ENCODE measurements around the gene SPATA6. TPM values are rescaled to one million over a fixed set of nuclear protein-coding genes. Genes with fewer than 3 reads are reported as not detected.

The SPATA6 gene
- total and polyA plus RNA-seq, 2 of the 4 experiments (the other 2 are of a cell fraction): 1.1 to 2.0 TPM

GRCh38 chr1:48329905-48330304 is 142.1 kb downstream of the SPATA6 start:
- Histone ChIP-seq H3K9me1 (ENCODE audit: insufficient read depth, low read length) (no peaks in the 10 kb centered on the region; the same call in 1 of the 2 replicates), H4K20me1 (ENCODE audit: insufficient read depth, low read length) (no peaks in the 10 kb centered on the region), H3K9me3 (ENCODE audit: control insufficient read depth, insufficient read depth, low read length) (peaks cover 8% of the 10 kb centered on the region), H2AFZ (replicated peaks; ENCODE audit: low read length, poor library complexity) (peak overlapping the region; percentile 41), H2AK9ac (replicated peaks; ENCODE audit: low read depth, low read length, poor library complexity) (peak overlapping the region; percentile 28), H4K5ac (ENCODE audit: low read depth, low read length) (no peak overlapping the region; the same call in 1 of the 2 replicates), H2BK15ac (ENCODE audit: low read depth, low read length) (0 out of 3 replicates have a peak overlapping the region, but pooled peaks have one; percentile 22), H4K8ac (ENCODE audit: low read depth in 2 of 2, low read length in 2 of 2) (peak overlapping the region in 1 of 2 experiments; percentile 60; a peak in 1 of 4 replicates), H3K4ac (ENCODE audit: low read depth, low read length) (peak overlapping the region; percentile 15), H2BK120ac (ENCODE audit: low read depth, low read length) (peak overlapping the region; percentile 32; the same call in 1 of the 2 replicates), H3K9ac (ENCODE audit: low read depth, low read length) (no peak overlapping the region), H3K14ac (replicated peaks; ENCODE audit: low read depth, low read length) (no peak overlapping the region), H3K4me1 (ENCODE audit: control insufficient read depth, insufficient read depth, low read length) (peaks cover 6% of the 10 kb centered on the region; the same call in 1 of the 2 replicates), H3K23ac (ENCODE audit: low read depth, low read length) (no peak overlapping the region), H2AK5ac (ENCODE audit: low read depth, low read length) (no peak overlapping the region; the same call in 1 of the 2 replicates), H3K56ac (ENCODE audit: extremely low read depth, insufficient read depth, low read length) (no peak overlapping the region), H3K4me3 (ENCODE audit: insufficient read depth, low read depth, low read length) (no peak overlapping the region), H2BK20ac (ENCODE audit: low read depth, low read length) (0 out of 2 replicates have a peak overlapping the region, but pooled peaks have one; percentile 24), H2BK5ac (ENCODE audit: low read depth, low read length, poor library complexity, severe bottlenecking) (no peak overlapping the region), H3K4me2 (ENCODE audit: low read depth, low read length) (no peak overlapping the region), H3K18ac (ENCODE audit: low read depth, low read length) (no peak overlapping the region; the same call in 1 of the 2 replicates), H3K79me1 (ENCODE audit: low read depth in 1 of 2, low read length in 2 of 2) (no peaks in the 10 kb centered on the region), H3K36me3 (ENCODE audit: control insufficient read depth, insufficient read depth, low read length) (peaks cover 2% of the 10 kb centered on the region; the same call in 1 of the 2 replicates), H3K27ac (ENCODE audit: insufficient read depth, low read length) (peak overlapping the region; percentile 12; the same call in 1 of the 2 replicates), H3K27me3 (ENCODE audit: control insufficient read depth, insufficient read depth, low read length) (no peaks in the 10 kb centered on the region), H4K91ac (ENCODE audit: insufficient read depth, low read depth, low read length) (no peak overlapping the region; the same call in 1 of the 2 replicates)
- in situ Hi-C loops (cut with MboI; ENCODE audit: low sequenced_read_pairs) (no loop called here), intact Hi-C loops (cut with micrococcal nuclease) (no loop called here), dilution Hi-C loops (cut with HindIII; ENCODE audit: low sequenced_read_pairs, unreplicated experiment) (no loop called here)
- TF ChIP-seq RAD21 (IDR thresholded peaks at IDR 0.05; ENCODE audit: low read length): no peak
- no peak for TF ChIP-seq ELK1 (IDR thresholded peaks at IDR 0.05; ENCODE audit: borderline replicate concordance, low read depth, low read length)
- no peak for TF ChIP-seq USF2 (IDR thresholded peaks at IDR 0.05; ENCODE audit: low read depth, low read length)
- TF ChIP-seq SMC3 (IDR thresholded peaks at IDR 0.05; ENCODE audit: low read depth, low read length): no peak
- TF ChIP-seq NFE2L2 (IDR thresholded peaks at IDR 0.05; ENCODE audit: low read depth, low read length): no peak
- TF ChIP-seq FOS (IDR thresholded peaks at IDR 0.05; ENCODE audit: low read depth, low read length): no peak
- no peak for TF ChIP-seq CEBPB (IDR thresholded peaks at IDR 0.05; ENCODE audit: low read depth, low read length)
- TF ChIP-seq BHLHE40 (IDR thresholded peaks at IDR 0.05; ENCODE audit: low read depth, low read length): no peak
- TF ChIP-seq MAZ (IDR thresholded peaks at IDR 0.05; ENCODE audit: borderline replicate concordance, low read depth, low read length): no peak
- BruUV-seq (replicated peaks): no TSS peak
- POLR2A ChIA-PET (ENCODE audit: unreplicated experiment): no interaction called here
- CTCF ChIA-PET: no interaction called here
- DNase-seq (no peak), ATAC-seq (ENCODE audit: low read depth) (peak; percentile 44)
- WGBS, 2 experiments (ENCODE audit: extremely low coverage in 2 of 2, insufficient read length in 1 of 2): 40% methylated on average over 1 of the region's 2 CpGs; no CpG with 5 or more reads in 1 of the 2 experiments
